ENCODE data around the gene CABLES2.

The CABLES2 gene

GRCh38 chr20:62344092-62344491 is 63.0 kb downstream of the CABLES2 start:
- no peak overlapping the region for H3K9ac ChIP-seq (ENCODE audit: low read length)
- peaks cover 40 to 53% of the 10 kb centered on the region in 2 experiments for H3K36me3 ChIP-seq (ENCODE audit: control insufficient read depth in 1 of 2, insufficient read depth in 2 of 2, low read length in 2 of 2)
- no peak overlapping the region for H4K91ac ChIP-seq (ENCODE audit: low read depth, low read length)
- no peak overlapping the region for H2BK12ac ChIP-seq (ENCODE audit: low read length)
- H3K79me1 ChIP-seq (ENCODE audit: low read length), result no peaks in the 10 kb centered on the region
- no peaks in the 10 kb centered on the region for H3K4me1 ChIP-seq (ENCODE audit: control insufficient read depth in 1 of 2, insufficient read depth in 2 of 2, low read length in 2 of 2)
- no peak overlapping the region for H3K23ac ChIP-seq (ENCODE audit: low read length)
- no peak overlapping the region for H2AK5ac ChIP-seq (ENCODE audit: low read length)
- H2AFZ ChIP-seq (ENCODE audit: insufficient read depth, low read length, poor library complexity), result no peak overlapping the region
- H3K9me3 ChIP-seq (ENCODE audit: insufficient read depth, low read depth, low read length), result no peaks in the 10 kb centered on the region
- no peak overlapping the region for H2BK5ac ChIP-seq (ENCODE audit: low read depth, low read length, poor library complexity)
- WGBS (ENCODE audit: extremely low coverage, insufficient coverage, insufficient read length), result no CpG with 5 or more reads among the region's 5 CpGs
- no peak overlapping the region for H4K12ac ChIP-seq (ENCODE audit: low read depth, low read length)
- no peak overlapping the region for H3K4me3 ChIP-seq (ENCODE audit: low read depth, low read length)
- H3K4me2 ChIP-seq (ENCODE audit: low read length), result no peak overlapping the region
- no peaks in the 10 kb centered on the region for H3K27me3 ChIP-seq (ENCODE audit: insufficient read depth, low read length)
- no peak overlapping the region for H2BK120ac ChIP-seq (ENCODE audit: insufficient read depth, low read length, poor library complexity)
- H3K79me2 ChIP-seq (ENCODE audit: control insufficient read depth, insufficient read depth, low read length, poor library complexity), result no peaks in the 10 kb centered on the region
- no peak overlapping the region for H3K27ac ChIP-seq (ENCODE audit: low read depth, low read length)
- no peak overlapping the region for H3K18ac ChIP-seq (ENCODE audit: low read length)
- no peak overlapping the region for H3K4ac ChIP-seq (ENCODE audit: low read depth, low read length)
- no peak for DNase-seq
- no peak overlapping the region for H4K8ac ChIP-seq (ENCODE audit: low read depth, low read length)
- H3K14ac ChIP-seq (ENCODE audit: low read length), result no peak overlapping the region

GRCh38 chr20:62342910-62343309 is 64.2 kb downstream of the CABLES2 start:
- Histone ChIP-seq H2BK5ac (ENCODE audit: low read depth, low read length, poor library complexity) (no peak overlapping the region), H2BK120ac (ENCODE audit: insufficient read depth, low read length, poor library complexity) (no peak overlapping the region), H3K9me3 (ENCODE audit: insufficient read depth, low read depth, low read length) (no peaks in the 10 kb centered on the region), H3K18ac (ENCODE audit: low read length) (no peak overlapping the region), H3K14ac (ENCODE audit: low read length) (no peak overlapping the region), H3K27ac (ENCODE audit: low read depth, low read length) (no peak overlapping the region), H3K4me3 (ENCODE audit: low read depth, low read length) (no peak overlapping the region), H2AFZ (ENCODE audit: insufficient read depth, low read length, poor library complexity) (no peak overlapping the region), H3K23ac (ENCODE audit: low read length) (no peak overlapping the region), H3K4ac (ENCODE audit: low read depth, low read length) (no peak overlapping the region), H4K12ac (ENCODE audit: low read depth, low read length) (no peak overlapping the region), H3K36me3 (ENCODE audit: control insufficient read depth in 1 of 2, insufficient read depth in 2 of 2, low read length in 2 of 2) (peaks cover 46 to 59% of the 10 kb centered on the region in 2 experiments), H4K8ac (ENCODE audit: low read depth, low read length) (no peak overlapping the region), H3K4me2 (ENCODE audit: low read length) (no peak overlapping the region), H3K4me1 (ENCODE audit: control insufficient read depth in 1 of 2, insufficient read depth in 2 of 2, low read length in 2 of 2) (no peaks in the 10 kb centered on the region), H3K79me2 (ENCODE audit: control insufficient read depth, insufficient read depth, low read length, poor library complexity) (no peaks in the 10 kb centered on the region), H3K27me3 (ENCODE audit: insufficient read depth, low read length) (no peaks in the 10 kb centered on the region), H3K79me1 (ENCODE audit: low read length) (no peaks in the 10 kb centered on the region), H4K91ac (ENCODE audit: low read depth, low read length) (no peak overlapping the region), H2AK5ac (ENCODE audit: low read length) (no peak overlapping the region), H3K9ac (ENCODE audit: low read length) (no peak overlapping the region), H2BK12ac (ENCODE audit: low read length) (no peak overlapping the region)
- WGBS (ENCODE audit: extremely low coverage, insufficient coverage, insufficient read length), result no CpG with 5 or more reads among the region's 10 CpGs
- DNase-seq, result no peak

- H3K79me2 ChIP-seq (ENCODE audit: control insufficient read depth, insufficient read depth, low read length, poor library complexity), result no peaks in the 10 kb centered on the region
- H2BK12ac ChIP-seq (ENCODE audit: low read length), result no peak overlapping the region
- no peak overlapping the region for H2BK120ac ChIP-seq (ENCODE audit: insufficient read depth, low read length, poor library complexity)
- no peak overlapping the region for H3K18ac ChIP-seq (ENCODE audit: low read length)
- H3K4me3 ChIP-seq (ENCODE audit: low read depth, low read length), result no peak overlapping the region
- H3K14ac ChIP-seq (ENCODE audit: low read length), result no peak overlapping the region
- no CpG with 5 or more reads among the region's 14 CpGs for WGBS (ENCODE audit: extremely low coverage, insufficient coverage, insufficient read length)
- no peak overlapping the region for H4K12ac ChIP-seq (ENCODE audit: low read depth, low read length)
- no peaks in the 10 kb centered on the region for H3K79me1 ChIP-seq (ENCODE audit: low read length)
- H3K27ac ChIP-seq (ENCODE audit: low read depth, low read length), result no peak overlapping the region
- no peak overlapping the region for H3K23ac ChIP-seq (ENCODE audit: low read length)
- DNase-seq, result no peak
- no peak overlapping the region for H3K4ac ChIP-seq (ENCODE audit: low read depth, low read length)
- no peak overlapping the region for H2AFZ ChIP-seq (ENCODE audit: insufficient read depth, low read length, poor library complexity)
- no peaks in the 10 kb centered on the region for H3K4me1 ChIP-seq (ENCODE audit: control insufficient read depth in 1 of 2, insufficient read depth in 2 of 2, low read length in 2 of 2)
- H2AK5ac ChIP-seq (ENCODE audit: low read length), result no peak overlapping the region
- H4K8ac ChIP-seq (ENCODE audit: low read depth, low read length), result no peak overlapping the region
- H3K4me2 ChIP-seq (ENCODE audit: low read length), result no peak overlapping the region
- no peak overlapping the region for H2BK5ac ChIP-seq (ENCODE audit: low read depth, low read length, poor library complexity)
- no peak overlapping the region for H4K91ac ChIP-seq (ENCODE audit: low read depth, low read length)
- H3K27me3 ChIP-seq (ENCODE audit: insufficient read depth, low read length), result no peaks in the 10 kb centered on the region
- H3K9me3 ChIP-seq (ENCODE audit: insufficient read depth, low read depth, low read length), result no peaks in the 10 kb centered on the region
- H3K9ac ChIP-seq (ENCODE audit: low read length), result no peak overlapping the region
- peaks cover 52 to 59% of the 10 kb centered on the region in 2 experiments for H3K36me3 ChIP-seq (ENCODE audit: control insufficient read depth in 1 of 2, insufficient read depth in 2 of 2, low read length in 2 of 2)
Measured at GRCh38 chr20:62339647-62340062, 67.4 kb downstream of the CABLES2 start.
